ENCODE results near the gene RNLS.

Gene RNLS

DNA sequence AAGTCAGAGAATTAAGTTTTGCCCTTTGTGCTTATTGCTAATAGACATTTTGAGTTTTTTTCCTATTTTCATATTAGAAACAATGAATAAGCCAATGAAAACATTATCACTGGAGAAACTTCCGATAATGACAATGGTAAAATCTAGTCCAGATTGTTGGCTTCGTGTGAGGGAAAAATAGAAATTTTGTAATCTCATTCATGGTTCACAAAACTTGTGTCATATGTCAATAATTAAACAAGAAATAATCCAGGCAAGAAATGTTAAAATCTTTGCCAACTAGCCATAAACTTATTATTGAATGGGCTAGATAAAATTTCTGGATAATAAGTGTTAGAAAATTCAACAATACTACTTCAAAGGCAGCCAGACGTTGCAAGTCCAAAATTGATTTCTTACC lies 36.6 kb downstream of the RNLS start:
- Histone ChIP-seq H3K9me3 (ENCODE audit: control insufficient read depth, low read length) (no peaks in the 10 kb centered on the region), H3K9ac (no peak overlapping the region), H3K27me3 (ENCODE audit: control insufficient read depth, insufficient read depth, low read length) (no peaks in the 10 kb centered on the region), H3K4me1 (no peaks in the 10 kb centered on the region), H3K4me3 (ENCODE audit: low read depth, low read length) (no peak overlapping the region), H3K27ac (no peak overlapping the region), H3K79me2 (no peaks in the 10 kb centered on the region), H3K4me2 (ENCODE audit: low read length) (no peak overlapping the region), H3K36me3 (ENCODE audit: control insufficient read depth, insufficient read depth, low read length) (no peaks in the 10 kb centered on the region), H2AFZ (no peak overlapping the region)
- TF ChIP-seq, protein P1, sequence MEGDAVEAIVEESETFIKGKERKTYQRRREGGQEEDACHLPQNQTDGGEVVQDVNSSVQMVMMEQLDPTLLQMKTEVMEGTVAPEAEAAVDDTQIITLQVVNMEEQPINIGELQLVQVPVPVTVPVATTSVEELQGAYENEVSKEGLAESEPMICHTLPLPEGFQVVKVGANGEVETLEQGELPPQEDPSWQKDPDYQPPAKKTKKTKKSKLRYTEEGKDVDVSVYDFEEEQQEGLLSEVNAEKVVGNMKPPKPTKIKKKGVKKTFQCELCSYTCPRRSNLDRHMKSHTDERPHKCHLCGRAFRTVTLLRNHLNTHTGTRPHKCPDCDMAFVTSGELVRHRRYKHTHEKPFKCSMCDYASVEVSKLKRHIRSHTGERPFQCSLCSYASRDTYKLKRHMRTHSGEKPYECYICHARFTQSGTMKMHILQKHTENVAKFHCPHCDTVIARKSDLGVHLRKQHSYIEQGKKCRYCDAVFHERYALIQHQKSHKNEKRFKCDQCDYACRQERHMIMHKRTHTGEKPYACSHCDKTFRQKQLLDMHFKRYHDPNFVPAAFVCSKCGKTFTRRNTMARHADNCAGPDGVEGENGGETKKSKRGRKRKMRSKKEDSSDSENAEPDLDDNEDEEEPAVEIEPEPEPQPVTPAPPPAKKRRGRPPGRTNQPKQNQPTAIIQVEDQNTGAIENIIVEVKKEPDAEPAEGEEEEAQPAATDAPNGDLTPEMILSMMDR (IDR thresholded peaks at IDR 0.05) = no peak

DNA sequence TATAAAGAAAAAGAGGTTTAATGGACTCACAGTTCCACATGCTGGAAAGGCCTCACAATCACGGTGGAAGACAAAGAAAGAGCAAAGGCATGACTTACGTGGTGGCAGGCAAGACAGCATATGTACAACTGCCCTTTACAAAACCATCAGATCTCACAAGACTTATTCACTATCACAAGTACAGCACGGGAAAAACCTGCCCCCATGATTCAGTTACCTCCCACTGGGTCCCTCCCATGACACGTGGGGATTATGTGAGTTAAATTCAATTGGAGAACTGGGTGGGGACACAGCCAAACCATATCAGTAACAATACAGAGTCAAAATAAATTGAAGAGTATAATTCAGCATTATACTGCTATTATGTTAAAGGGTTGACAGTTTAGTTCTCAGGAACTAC lies 37.8 kb downstream of the RNLS start:
- no peaks in the 10 kb centered on the region for H3K36me3 ChIP-seq (ENCODE audit: control insufficient read depth, insufficient read depth, low read length)
- H2AFZ ChIP-seq = no peak overlapping the region
- H3K27ac ChIP-seq = no peak overlapping the region
- no peaks in the 10 kb centered on the region for H3K9me3 ChIP-seq (ENCODE audit: control insufficient read depth, low read length)
- no peaks in the 10 kb centered on the region for H3K27me3 ChIP-seq (ENCODE audit: control insufficient read depth, insufficient read depth, low read length)
- no peak overlapping the region for H3K4me3 ChIP-seq (ENCODE audit: low read depth, low read length)
- TF ChIP-seq, protein P1 (IDR thresholded peaks at IDR 0.05) = no peak
- no peaks in the 10 kb centered on the region for H3K79me2 ChIP-seq
- no peaks in the 10 kb centered on the region for H3K4me1 ChIP-seq
- H3K9ac ChIP-seq = no peak overlapping the region
- no peak overlapping the region for H3K4me2 ChIP-seq (ENCODE audit: low read length)

DNA sequence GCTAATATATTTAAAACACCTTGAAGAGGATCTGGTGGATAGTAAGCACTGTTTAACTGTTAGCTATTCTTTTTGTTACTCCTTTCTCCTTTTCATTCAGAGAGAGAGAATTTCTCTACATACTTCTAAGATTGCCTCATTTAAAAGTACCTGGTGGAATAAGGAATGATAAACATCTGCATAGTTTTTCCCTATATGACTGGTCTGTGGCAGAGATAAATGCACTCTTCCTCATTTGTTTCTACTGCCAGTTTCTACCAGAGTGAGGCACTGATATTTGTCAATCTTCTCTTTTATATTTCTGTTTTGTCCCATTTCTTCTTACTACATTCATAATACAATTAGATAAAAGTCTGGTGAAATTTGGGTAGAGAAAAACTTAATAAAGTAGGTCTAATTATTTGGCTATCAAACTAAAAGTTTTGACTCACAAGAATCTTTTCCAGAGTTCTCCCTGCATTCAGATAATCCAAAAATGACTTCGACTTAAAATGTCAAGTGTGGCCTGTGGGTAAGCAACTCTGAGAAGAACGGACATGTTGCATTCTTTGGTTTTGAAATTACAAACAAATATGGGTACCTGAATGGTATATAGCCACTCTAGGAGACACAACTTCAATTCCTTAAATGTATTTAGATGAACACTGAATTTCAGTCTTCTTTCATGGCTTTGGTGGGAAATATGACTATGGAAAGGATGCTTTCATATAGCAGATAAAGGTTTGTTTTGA lies 38.8 kb downstream of the RNLS start:
- TF ChIP-seq, protein P1 (IDR thresholded peaks at IDR 0.05) = no peak
- Histone ChIP-seq H3K27me3 (ENCODE audit: control insufficient read depth, insufficient read depth, low read length) (no peaks in the 10 kb centered on the region), H3K79me2 (no peaks in the 10 kb centered on the region), H3K4me2 (ENCODE audit: low read length) (no peak overlapping the region), H3K9me3 (ENCODE audit: control insufficient read depth, low read length) (no peaks in the 10 kb centered on the region), H3K4me1 (no peaks in the 10 kb centered on the region), H3K4me3 (ENCODE audit: low read depth, low read length) (no peak overlapping the region), H3K9ac (no peak overlapping the region), H3K27ac (no peak overlapping the region), H2AFZ (no peak overlapping the region), H3K36me3 (ENCODE audit: control insufficient read depth, insufficient read depth, low read length) (no peaks in the 10 kb centered on the region)

DNA sequence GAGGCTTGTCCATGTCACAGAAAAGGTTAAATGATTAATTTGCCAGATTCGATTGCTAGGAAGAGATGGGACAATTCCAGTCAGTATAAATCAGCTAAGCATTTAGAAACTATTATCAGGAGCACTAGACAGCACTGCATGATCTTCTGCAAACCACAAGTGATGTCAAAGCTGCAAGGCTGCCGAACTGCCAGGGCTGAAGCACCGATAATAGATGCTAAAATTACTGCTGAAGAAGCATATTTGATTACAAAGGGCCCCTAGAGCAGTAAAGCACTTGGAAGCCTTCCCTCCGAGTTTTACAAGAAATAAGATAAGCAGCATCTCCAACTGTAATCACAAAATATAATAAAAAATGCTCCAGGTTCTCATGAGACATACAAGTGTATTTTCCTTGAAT lies 40.6 kb downstream of the RNLS start:
- Histone ChIP-seq H3K4me3 (ENCODE audit: low read depth, low read length) (no peak overlapping the region), H3K4me2 (ENCODE audit: low read length) (no peak overlapping the region), H3K9me3 (ENCODE audit: control insufficient read depth, low read length) (no peaks in the 10 kb centered on the region), H3K9ac (no peak overlapping the region), H3K27me3 (ENCODE audit: control insufficient read depth, insufficient read depth, low read length) (no peaks in the 10 kb centered on the region), H3K27ac (no peak overlapping the region), H2AFZ (no peak overlapping the region), H3K36me3 (ENCODE audit: control insufficient read depth, insufficient read depth, low read length) (no peaks in the 10 kb centered on the region), H3K4me1 (no peaks in the 10 kb centered on the region), H3K79me2 (no peaks in the 10 kb centered on the region)
- TF ChIP-seq, protein P1 (IDR thresholded peaks at IDR 0.05) = no peak

DNA sequence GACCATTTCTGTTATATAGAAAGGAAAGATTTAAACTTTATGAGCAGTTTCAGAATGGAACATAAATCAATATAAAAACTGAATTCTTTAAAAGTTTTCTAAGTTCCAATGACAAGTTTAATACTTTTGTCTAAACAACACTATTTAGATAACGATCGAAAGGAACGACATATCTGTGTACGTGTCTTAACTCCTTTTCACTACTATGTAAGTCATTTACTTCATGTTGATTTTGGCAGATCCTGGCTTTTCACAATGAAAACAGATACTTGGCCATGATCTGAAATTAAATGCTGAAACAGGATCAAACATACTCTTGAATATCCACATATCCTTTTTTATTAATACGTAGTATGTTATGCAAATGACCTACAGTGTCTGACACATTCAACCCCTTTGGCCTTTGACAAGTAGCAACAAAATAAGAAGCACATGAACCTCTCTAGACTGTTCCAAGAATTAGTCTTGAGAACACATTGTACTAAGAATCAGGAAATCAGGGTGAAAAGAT lies 41.9 kb downstream of the RNLS start:
- no peaks in the 10 kb centered on the region for H3K36me3 ChIP-seq (ENCODE audit: control insufficient read depth, insufficient read depth, low read length)
- H3K27ac ChIP-seq = no peak overlapping the region
- H2AFZ ChIP-seq = no peak overlapping the region
- TF ChIP-seq, protein P1 (IDR thresholded peaks at IDR 0.05) = no peak
- H3K4me2 ChIP-seq (ENCODE audit: low read length) = no peak overlapping the region
- no peaks in the 10 kb centered on the region for H3K9me3 ChIP-seq (ENCODE audit: control insufficient read depth, low read length)
- H3K9ac ChIP-seq = no peak overlapping the region
- no peak overlapping the region for H3K4me3 ChIP-seq (ENCODE audit: low read depth, low read length)
- H3K27me3 ChIP-seq (ENCODE audit: control insufficient read depth, insufficient read depth, low read length) = no peaks in the 10 kb centered on the region
- no peaks in the 10 kb centered on the region for H3K79me2 ChIP-seq
- no peaks in the 10 kb centered on the region for H3K4me1 ChIP-seq
